Heart left ventricle (tissue), 13 donors: ENCODE results near the gene FREM1.

Source experiments
- POLR2A ChIP-seq, 2 donors: fragments of 450-650 bp; IDR thresholded peaks; one replicate each; pipeline ENCODE4 v1.6.1; 2017; ENCODE audit warnings: antibody characterized with exemption in 2 of 2, mild to moderate bottlenecking in 2 of 2, moderate library complexity in 2 of 2
- TF ChIP-seq, protein P1 (sequence below), 12 donors: fragments of 200-600 bp; sonication (generic) in 4 of 12; IDR thresholded peaks; one replicate each; pipeline versions ENCODE4 v1.5.0 to v1.8.0; 2018 to 2022; ENCODE audit warnings: antibody characterized with exemption in 12 of 12, mild to moderate bottlenecking in 5 of 12
- donor health status: ischemic (EF 13 %, LVEDD 7.1; RV severe dilation, severe dysfunction).
- donor health status: DM: no; HTN: yes; CAD: no.
- donor health status: DM: no; HTN: no; CAD: no.
- donor health status: ischemic (EF 25% LVEDD 6.9; RV normal size, moderate dysfunction).
- donor health status: ischemic (EF 25% LVEDD 5.7; RV mildly dilated, moderate dysfunction).
- donor health status: ischemic (EF 35%, LVEDD 5.7; RV mildly dilated, moderate dysfunction).
- donor health status: nonischemic (EF 11% LVEDD 7.7; RV severe dilation, severe dysfunction).
- donor health status: DM: yes; HTN: yes; CAD: no.
- donor health status: PGD.
- donor health status: ischemic (EF 29% LVEDD 5.4; RV normal size, mild dysfunction).
- donor health status: nonischemic (EF 23%, LVEDD 6.1; RV moderate dilation, normal function).

- TF ChIP-seq, protein P1, sequence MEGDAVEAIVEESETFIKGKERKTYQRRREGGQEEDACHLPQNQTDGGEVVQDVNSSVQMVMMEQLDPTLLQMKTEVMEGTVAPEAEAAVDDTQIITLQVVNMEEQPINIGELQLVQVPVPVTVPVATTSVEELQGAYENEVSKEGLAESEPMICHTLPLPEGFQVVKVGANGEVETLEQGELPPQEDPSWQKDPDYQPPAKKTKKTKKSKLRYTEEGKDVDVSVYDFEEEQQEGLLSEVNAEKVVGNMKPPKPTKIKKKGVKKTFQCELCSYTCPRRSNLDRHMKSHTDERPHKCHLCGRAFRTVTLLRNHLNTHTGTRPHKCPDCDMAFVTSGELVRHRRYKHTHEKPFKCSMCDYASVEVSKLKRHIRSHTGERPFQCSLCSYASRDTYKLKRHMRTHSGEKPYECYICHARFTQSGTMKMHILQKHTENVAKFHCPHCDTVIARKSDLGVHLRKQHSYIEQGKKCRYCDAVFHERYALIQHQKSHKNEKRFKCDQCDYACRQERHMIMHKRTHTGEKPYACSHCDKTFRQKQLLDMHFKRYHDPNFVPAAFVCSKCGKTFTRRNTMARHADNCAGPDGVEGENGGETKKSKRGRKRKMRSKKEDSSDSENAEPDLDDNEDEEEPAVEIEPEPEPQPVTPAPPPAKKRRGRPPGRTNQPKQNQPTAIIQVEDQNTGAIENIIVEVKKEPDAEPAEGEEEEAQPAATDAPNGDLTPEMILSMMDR (IDR thresholded peaks at IDR 0.05): no peak
- TF ChIP-seq POLR2A (IDR thresholded peaks at IDR 0.05): no peak
These were observed 223.0 kb downstream of the FREM1 start for GRCh38 chr9:14687042-14687719.
